Lung (tissue), 12 donors: ENCODE data around the gene CCDC57. TPM values are rescaled to one million over a fixed set of nuclear protein-coding genes. Genes with fewer than 3 reads are reported as not detected.
A peak's percentile ranks its signal among the peaks of the same experiment; 100 is the strongest.

ENCODE experiments used
- ATAC-seq: fragments of 200-7000 bp; cut with Tn5 transposase; one replicate; pipeline ENCODE4 v1.9.1; 2020; ENCODE audit warnings: moderate number of reproducible peaks; ENCODE audit not compliant: insufficient read depth, low FRiP score
- DNase-seq, 3 donors: peaks; one replicate each; pipeline ENCODE4 v3.0.0-alpha.2; 2013 to 2017
- H3K27ac ChIP-seq, 2 donors: one replicate each; pipeline ENCODE4 v1.5.1; 2013; ENCODE audit warnings: mild to moderate bottlenecking in 2 of 2, moderate library complexity in 2 of 2, control low read depth in 1 of 2, inconsistent platforms in 1 of 2, low read depth in 1 of 2, low read length in 1 of 2
- H3K27me3 ChIP-seq, 3 donors: one replicate each; pipeline ENCODE4 v1.5.1; 2013; ENCODE audit warnings: low read length in 2 of 3; ENCODE audit not compliant: control insufficient read depth in 3 of 3, insufficient read depth in 3 of 3
- H3K36me3 ChIP-seq, 4 donors: one replicate each; pipeline ENCODE4 v1.5.1; 2013; ENCODE audit warnings: low read length in 4 of 4, mild to moderate bottlenecking in 1 of 4, moderate library complexity in 1 of 4; ENCODE audit not compliant: control insufficient read depth in 4 of 4, insufficient read depth in 4 of 4
- H3K4me1 ChIP-seq, 5 donors: one replicate each; pipeline ENCODE4 v1.5.1; 2013; ENCODE audit warnings: low read length in 5 of 5, mild to moderate bottlenecking in 2 of 5, moderate library complexity in 1 of 5; ENCODE audit not compliant: control insufficient read depth in 5 of 5, insufficient read depth in 5 of 5
- H3K4me3 ChIP-seq: one replicate; pipeline ENCODE4 v1.5.1; 2013; ENCODE audit warnings: mild to moderate bottlenecking, control low read depth, moderate library complexity
- H3K9ac ChIP-seq, 2 donors: one replicate each; pipeline ENCODE4 v1.5.1; 2013; ENCODE audit warnings: low read length in 2 of 2, control low read depth in 1 of 2; ENCODE audit not compliant: insufficient read depth in 1 of 2
- H3K9me3 ChIP-seq, 4 donors: one replicate each; pipeline ENCODE4 v1.5.1; 2013; ENCODE audit warnings: low read length in 3 of 4, mild to moderate bottlenecking in 1 of 4, moderate library complexity in 1 of 4; ENCODE audit not compliant: control insufficient read depth in 4 of 4, insufficient read depth in 3 of 4
- WGBS, 2 donors: extraction: QIAGEN DNeasy Blood & Tissue Kit; methylation state at CpG; one replicate each; pipeline ENCODE4 v1.1.7; 2013; 5-methylcytosine and 5-hydroxymethylcytosine counted together
- polyA plus RNA-seq, 2 donors: library from polyadenylated mRNA; stranded (reverse); fragments of 200-250 nt; gene quantifications; one replicate each; pipeline ENCODE4 v1.2.1, GENCODE V29; 2013
- total RNA-seq, 2 donors: library from RNA; depleted of rRNA in 1 of 2; stranded (reverse); fragments of >200 nt in 1 of 2; gene quantifications; one replicate each; pipeline ENCODE4 v1.2.1, GENCODE V29; 2014 to 2021
- TF ChIP-seq, protein P1 (sequence below): IDR thresholded peaks from 2 replicates; pipeline ENCODE4 v1.5.1; 2012; ENCODE audit warnings: mild to moderate bottlenecking; ENCODE audit errors: control extremely low read depth, extremely low read depth
- donor health status: control.
- donor health status: control.
- donor health status: Bipolar disorder and iron deficiency.
- donor health status: healthy.
- donor health status: DM: yes; HTN: yes; CAD: no.

Gene CCDC57
- total and polyA plus RNA-seq, 4 donors, result 33.2 to 128 (median 74.9) TPM

- no peak for DNase-seq
- H3K4me1 ChIP-seq, result peaks cover 0 to 37% (median 28%) of the 10 kb centered on the region in 5 donors
- no peak for ATAC-seq
- peaks cover 0 to 4% (median 0%) of the 10 kb centered on the region in 4 donors for H3K36me3 ChIP-seq
- H3K9ac ChIP-seq, result no peak overlapping the region
- peak overlapping the region in 1 of 2 donors; percentile 94 for H3K27ac ChIP-seq
- TF ChIP-seq, protein P1, sequence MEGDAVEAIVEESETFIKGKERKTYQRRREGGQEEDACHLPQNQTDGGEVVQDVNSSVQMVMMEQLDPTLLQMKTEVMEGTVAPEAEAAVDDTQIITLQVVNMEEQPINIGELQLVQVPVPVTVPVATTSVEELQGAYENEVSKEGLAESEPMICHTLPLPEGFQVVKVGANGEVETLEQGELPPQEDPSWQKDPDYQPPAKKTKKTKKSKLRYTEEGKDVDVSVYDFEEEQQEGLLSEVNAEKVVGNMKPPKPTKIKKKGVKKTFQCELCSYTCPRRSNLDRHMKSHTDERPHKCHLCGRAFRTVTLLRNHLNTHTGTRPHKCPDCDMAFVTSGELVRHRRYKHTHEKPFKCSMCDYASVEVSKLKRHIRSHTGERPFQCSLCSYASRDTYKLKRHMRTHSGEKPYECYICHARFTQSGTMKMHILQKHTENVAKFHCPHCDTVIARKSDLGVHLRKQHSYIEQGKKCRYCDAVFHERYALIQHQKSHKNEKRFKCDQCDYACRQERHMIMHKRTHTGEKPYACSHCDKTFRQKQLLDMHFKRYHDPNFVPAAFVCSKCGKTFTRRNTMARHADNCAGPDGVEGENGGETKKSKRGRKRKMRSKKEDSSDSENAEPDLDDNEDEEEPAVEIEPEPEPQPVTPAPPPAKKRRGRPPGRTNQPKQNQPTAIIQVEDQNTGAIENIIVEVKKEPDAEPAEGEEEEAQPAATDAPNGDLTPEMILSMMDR, result no peak
- no peaks in the 10 kb centered on the region for H3K27me3 ChIP-seq
- H3K4me3 ChIP-seq, result no peak overlapping the region
- 92 to 95% methylated on average over 11 of the region's 11 CpGs for WGBS, 2 donors
- no peaks in the 10 kb centered on the region for H3K9me3 ChIP-seq
Observed at GRCh38 chr17:82104797-82105416, 107.7 kb downstream of the CCDC57 start.

- Histone ChIP-seq H3K27ac (peak overlapping the region in 1 of 2 donors; percentile 76), H3K36me3 (peaks cover 0 to 4% (median 0%) of the 10 kb centered on the region in 4 donors), H3K9me3 (no peaks in the 10 kb centered on the region), H3K27me3 (no peaks in the 10 kb centered on the region), H3K4me1 (peaks cover 0 to 46% (median 38%) of the 10 kb centered on the region in 5 donors), H3K4me3 (no peak overlapping the region), H3K9ac (no peak overlapping the region)
- ATAC-seq (no peak), DNase-seq (peak; percentile 62 to 79 (median 69))
- TF ChIP-seq, protein P1, result no peak
- 59 to 75% methylated on average over 23 to 24 of the region's 24 CpGs for WGBS, 2 donors
Observed at GRCh38 chr17:82103553-82104451, 108.8 kb downstream of the CCDC57 start.

DNA sequence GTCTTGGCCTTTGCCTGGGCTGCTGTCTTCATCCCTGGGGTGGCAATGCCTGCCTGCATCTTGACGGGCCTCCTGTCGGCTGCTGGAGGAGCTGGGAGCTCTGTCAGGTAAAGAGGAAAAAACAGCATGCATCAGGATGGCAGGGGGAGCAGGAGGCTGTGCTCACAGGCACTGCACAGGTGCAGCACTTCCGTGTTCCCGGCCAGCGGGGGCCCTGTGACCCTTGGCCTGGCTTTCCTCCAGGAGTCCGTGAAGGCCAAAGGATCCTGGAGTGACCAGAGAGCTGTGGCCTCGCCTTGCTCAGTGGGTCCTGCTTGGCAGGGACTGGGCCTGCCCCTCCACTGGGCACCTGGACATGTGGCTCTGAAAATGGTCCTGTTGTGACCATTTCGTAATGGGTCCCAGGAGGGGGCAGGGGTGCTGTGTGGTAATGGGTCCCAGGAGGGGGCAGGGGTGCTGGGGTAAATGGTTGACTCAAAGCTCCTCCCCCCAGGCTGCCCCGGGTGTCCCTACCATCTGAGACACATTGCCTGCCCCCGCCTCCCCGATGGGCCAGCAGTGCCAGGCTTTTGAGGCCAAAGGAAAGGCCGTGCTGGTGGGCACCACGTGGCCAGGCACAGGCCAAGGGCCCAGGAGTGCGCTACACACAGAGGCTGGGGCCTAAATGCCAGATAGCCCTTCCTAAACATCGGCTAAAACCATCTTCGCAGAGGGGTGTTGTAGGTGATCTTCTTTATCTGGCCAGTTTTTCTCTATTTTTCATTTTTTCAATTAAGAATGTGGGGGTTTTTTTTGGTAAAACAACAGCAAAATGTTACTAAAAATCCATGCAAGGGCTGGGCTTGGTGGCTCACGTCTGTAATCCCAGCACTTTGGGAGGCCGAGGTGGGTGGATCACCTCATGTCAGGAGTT lies 110.6 kb downstream of the CCDC57 start:
- H3K9ac ChIP-seq, result no peak overlapping the region
- TF ChIP-seq, protein P1, result no peak
- no peak for DNase-seq

More for the DNA sequence above, 110.6 kb downstream of the CCDC57 start:
- WGBS, 2 donors, result 71 to 76% methylated on average over 18 of the region's 18 CpGs
- Histone ChIP-seq H3K4me1 (peaks cover 0 to 40% (median 32%) of the 10 kb centered on the region in 5 donors), H3K4me3 (no peak overlapping the region), H3K9me3 (no peaks in the 10 kb centered on the region), H3K27ac (peak overlapping the region in 1 of 2 donors; percentile 26), H3K27me3 (no peaks in the 10 kb centered on the region), H3K36me3 (peaks cover 0 to 4% (median 0%) of the 10 kb centered on the region in 4 donors)
- no peak for ATAC-seq
